ENCODE measurements around the gene KCNN3.

KCNN3 gene

DNA sequence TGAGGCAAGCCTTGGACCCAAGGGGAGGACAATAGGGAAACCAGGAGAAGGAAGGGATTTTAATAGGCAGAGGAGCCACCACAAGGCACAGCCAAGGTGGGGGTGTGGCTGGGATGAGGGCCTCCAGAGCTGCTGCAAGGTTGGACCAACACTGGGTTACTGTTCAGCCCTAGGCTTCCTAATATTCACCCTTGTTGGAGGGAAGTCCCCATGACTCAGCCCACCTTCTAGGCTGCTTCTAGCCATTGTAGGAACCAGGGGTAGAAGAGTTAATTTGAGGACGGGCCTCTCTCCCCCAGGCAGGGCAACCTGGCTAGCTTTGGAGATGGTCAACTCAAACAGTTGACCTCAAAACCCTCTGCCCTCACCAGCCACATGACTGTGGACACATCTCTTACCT, 59.5 kb downstream of the KCNN3 start:
- DNase-seq: no peak

DNA sequence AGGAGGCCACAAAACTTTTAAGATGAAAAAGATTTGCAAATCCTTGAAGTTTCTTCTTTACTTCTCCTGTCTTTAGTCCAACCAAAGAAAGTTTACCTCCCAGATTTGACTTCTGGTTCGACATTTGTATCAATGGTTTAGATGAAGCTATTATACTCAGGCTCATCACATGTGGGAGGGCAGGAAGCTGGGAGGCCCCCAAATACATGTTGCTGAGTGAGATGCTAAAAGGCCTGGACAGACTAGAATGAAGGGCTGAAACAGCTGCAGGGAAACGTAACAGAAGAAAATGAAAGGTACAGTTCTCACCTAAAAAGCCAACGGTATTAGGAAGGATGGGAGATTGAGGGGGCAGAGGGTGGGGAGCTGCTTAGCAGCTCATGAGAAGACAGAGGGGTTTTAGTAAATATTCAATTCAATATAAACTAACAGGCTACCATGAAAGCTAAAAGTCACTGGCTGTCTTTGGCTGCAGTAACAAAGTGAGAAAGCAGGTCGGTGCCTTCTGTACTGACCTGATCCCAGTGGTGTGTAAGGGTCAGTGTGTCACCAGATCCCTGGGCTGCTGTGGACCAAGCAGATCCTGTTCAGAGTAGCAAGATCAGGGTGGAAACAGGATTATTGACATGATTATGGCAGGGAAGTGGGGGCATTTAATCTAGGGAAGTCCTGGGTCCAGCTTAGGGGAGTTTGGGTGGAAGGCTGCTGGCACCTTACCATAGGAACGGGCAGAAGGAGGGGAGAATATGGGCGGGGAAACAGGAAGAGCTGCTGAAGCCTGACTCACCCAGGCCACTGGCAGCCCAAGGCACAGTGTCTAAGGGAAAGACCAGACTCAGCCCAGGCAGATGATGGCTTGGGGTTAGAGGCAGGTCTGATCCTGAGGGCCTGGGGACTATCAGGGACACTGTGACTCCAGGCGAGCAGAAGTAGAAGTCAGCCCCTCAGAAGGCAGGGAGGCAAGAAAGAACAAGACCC, 60.4 kb downstream of the KCNN3 start:
- DNase-seq: no peak

DNA sequence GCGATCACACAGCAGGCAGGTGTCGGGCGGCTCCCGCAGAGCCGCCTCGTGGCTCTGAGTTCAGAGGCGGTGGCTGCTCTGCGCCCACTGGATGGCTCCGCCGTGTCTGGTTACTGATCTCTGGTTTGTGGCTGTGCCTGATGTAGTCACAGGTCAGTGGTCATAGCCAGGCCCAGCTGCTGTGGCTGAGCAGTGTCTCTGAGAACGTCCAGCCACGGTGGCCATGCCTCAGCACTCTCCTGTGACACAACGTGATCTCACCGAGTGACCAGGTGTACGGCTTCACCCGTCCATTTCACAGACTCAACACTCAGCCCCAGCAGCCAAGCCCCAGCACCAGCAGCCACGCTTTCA, 61.2 kb downstream of the KCNN3 start:
- no peak for DNase-seq

DNA sequence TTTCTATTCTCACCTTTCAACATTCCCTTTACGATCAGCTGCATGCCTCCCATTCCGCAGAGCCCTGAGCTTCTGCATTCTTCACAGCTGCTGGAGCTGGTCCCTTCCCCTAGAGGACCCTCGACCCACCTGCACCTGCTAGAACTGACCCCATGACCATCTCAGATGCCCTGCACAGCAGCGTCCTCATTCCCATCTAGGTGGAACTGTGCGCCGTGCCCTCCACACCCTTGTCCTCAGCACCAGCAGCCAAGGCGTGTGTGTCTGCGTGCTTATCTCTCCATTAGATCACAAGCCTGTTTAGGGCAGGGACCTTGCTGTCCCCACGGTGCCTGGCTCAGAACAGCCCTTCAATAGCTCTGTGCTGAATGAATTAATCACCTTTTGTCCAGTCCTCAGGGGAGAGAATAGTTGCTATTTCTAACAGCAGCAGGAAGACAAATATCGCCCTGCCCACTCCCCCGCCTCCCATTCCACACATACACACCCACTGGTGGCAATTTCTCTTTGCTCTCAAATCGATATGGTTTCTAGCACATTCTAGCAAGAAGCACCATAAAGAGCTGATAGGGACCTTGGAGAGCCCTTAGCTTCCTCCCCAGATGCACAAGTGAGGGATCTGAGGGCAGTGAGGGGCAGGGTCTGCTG, 61.7 kb downstream of the KCNN3 start:
- DNase-seq: peak; percentile 69 to 83

DNA sequence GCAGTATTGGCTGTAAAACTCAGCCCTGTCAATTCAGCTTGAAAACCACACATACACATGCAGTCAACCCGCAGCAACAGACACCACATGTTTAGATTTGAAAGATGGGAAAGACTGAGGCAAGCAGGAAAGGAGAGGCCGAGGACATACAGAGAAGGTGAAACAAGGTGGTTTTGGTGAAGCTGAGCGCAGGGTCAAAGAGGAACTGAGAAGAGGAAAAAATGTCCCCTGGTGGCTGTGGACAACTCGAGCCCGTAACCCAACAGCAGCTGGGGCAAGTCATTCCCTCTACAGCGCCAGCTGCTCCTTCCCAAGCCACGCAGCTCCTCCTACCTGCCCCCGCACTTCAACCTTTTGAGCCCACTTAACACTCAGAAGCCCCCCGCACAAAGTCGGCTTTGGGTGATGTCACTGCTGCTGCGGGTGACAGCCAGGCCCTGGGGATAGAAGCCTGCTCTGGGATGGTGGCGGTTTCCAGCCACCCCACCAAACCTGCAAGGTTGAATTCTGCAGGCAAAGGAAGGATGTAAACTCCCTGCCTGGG, 63.0 kb downstream of the KCNN3 start:
- no peak for DNase-seq

DNA sequence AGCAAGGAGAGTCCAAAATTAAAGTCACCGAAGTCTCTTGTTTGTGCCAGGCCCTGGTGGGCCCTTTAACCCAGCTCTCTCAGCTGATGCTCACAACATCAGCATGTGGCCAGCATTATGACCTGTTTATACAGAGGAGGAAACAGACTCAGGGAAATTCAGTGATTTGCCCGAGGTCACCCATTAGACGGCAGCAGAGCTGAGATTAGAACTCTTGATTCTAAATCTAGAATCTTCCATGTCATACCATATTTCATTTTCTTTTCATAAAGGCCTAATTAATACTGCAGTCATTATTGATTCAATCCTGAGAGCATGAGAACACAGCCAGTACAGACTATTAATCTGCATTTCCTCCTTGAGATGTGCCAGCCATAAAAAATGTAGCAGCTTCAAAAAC, 63.7 kb downstream of the KCNN3 start:
- DNase-seq: no peak

DNA sequence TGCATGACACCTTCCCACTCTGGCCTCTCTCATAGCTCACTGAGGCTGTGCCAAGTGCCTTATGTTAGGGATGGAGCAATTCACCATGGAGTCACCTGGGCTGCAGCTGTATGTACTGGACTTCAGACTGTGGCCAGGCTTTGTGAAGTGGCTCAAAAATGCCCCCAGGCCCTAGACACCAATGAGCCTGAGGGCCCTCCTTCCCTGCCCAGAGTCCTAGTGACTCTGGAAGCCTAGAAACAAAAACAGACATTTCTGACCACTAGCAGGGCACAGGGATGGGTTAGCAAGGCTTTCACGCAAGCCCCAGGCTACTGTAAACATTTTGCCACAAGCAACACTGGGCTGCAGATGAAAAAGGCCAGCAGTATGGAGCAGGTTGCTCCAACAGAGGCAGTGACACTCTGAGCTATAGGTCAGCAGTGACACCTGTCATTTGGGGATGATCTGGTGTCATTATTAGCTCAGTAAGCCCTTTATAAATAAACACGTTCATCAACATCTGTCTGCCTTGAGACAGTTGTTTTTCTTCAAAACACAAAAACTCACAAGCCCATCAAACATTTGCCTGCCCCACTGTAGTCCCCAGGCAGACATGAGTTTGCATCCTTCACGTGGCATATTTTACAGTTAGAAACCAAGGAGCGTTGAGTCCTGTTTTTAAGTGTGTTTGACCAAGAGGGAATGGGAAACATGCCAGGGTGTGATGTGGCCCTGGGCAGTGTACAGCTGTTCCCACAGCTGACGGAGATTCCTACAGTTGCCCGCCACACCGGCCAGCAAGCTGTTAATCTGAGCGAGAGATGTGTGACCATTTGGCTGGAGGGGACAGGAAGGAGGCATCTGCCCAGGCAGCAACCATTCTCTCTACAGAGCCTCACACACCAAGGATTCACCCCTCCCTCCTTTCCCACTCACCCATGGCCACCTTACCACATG, 66.8 kb downstream of the KCNN3 start:
- DNase-seq: peak in 1 of 2 experiments; percentile 42

DNA sequence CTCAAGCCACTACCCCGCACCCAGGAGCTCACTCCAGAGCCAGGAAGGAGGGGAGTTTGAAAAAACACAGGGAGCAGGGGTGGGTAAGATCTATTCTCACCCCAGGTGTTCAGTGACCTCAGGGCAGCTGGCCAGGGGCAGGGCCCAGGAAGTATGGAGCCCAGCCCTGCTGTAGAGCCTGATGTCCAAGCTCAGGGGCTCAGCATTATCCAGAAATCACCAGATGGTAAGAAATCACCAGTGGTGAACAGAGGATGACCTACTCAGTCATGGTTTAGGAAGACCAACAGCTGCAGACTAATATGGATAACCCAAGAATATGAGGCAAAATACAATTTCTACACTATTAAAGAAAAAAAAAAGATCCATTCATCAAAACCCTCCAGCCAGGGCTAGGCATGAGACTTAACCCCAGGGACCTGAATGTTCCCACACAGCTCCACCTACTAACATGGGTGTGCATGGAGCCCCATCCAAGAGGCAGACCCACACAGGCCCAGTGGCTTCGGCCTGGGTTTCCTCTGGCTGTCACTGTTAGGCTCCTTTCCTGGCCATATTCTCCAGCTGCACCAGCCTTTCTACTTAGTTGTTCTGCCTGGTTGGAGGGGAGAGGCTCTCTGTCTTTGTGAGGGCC, 67.6 kb downstream of the KCNN3 start:
- no peak for DNase-seq

DNA sequence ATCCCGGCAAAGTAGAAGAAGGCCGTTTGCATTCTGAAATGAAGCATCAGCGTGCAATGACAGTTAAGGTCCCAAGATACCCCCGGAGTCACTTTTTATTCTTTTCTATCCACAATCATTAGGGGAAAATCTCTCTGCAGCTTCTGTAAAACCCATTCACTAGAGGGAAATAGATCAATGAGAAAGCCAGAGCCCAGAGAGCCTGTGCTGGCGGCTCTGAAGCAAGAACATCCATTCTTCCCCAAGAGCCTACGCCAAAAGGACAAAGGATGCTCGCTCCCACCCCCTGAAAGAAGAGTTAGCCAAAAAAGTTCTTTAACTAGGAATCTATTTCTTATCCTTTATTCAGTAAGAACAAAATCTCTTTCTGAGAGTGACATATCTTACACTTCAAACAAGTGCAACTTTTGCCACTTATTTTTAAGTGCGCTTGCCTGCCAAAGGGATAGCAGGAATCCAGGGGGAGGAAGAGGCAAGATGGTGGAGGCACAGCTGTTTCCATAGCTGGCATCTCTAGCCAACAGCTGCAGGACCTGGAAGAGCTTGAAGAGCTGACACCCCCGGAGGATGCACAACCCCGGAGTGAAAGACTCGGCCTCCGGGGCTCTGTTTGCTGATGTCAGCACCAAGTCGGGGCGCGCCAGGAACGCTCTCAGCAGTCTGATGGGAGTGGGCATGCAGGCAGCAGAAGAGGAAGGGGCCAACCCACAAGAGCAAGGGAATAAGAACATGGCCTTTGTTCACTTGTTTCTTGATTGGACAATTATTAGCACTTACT, 68.7 kb downstream of the KCNN3 start:
- DNase-seq: no peak

DNA sequence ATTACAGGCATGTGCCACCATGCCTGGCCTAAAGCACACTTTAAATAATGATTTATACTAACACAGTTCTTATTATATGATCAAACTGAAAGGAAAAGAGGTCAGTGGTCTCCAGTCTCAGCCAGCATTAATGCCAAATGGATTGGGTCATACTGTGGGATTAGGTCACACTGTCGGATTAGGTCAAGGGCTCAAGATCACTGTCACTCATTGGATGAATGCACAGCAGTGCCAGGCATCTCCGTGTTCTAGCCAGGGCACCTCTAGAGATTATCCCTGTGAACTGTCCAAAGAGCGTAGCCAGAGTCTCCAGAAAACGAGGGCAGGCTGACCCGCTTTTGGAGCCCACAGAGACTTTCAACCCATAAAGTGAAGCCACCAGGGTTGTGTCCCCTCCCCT, 70.9 kb downstream of the KCNN3 start:
- DNase-seq: no peak

DNA sequence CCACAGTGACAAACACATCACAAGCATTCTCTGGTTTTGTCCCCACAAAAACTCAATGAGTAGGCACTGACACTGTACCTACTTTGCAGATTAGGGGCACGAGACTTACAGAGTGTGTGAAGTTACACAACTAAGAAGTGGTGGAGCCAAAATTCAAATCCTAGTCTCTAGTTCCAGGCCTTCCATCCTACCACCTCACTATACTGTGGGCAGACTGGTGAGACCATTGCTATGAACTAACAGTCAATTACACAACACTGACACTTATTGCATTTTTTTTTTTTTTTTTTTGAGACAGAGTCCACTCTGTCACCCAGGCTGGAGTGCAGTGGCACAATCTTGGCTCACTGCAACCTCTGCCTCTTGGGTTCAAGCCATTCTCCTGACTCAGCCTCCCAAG, 71.4 kb downstream of the KCNN3 start:
- DNase-seq: no peak

DNA sequence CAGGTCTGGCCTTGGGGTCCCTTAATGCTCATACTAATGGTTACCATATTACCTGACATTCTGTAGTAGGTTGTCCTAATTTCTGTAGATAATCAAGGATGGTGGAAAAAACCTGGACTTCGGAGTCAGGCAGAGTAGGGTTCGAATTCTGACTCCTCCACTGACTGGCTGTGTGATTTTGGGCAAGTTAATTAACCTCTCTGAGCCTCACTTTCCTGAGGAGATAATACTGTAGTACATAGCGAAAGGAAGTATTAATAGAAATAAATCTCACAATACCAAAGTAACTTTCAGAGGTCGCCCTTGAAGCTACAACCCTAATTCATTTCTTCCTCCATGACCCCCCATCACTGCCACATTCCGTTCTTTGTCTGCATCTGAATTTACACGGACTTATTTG, 72.9 kb downstream of the KCNN3 start:
- no peak for DNase-seq

DNA sequence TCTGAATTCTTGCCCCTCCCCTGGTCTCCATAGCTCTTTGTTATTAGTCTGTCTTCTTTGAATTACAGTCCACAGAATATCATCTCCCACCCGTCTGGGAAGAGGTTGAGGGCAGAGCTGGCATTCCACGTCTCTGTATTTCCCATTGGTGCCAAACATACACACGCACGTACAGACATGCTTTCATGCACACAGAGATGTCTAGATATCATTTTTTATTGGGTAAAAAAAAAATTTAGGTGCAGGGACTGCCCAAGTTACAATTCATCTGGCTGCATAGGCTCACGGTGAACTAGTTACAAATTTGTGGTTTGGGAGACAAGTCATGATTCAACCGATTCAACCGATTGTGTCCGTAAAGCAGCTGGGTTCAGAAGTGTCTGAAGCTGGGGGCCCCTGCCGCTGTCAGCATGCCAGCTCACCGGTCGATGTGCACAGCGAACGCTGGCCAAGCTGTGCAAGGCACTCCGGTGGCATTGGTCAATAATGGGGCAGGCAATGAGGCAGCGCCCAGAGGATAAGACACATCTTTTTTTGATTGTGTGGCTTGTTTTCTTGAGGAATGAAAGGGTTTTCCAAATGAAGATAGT, 73.7 kb downstream of the KCNN3 start:
- no peak for DNase-seq

DNA sequence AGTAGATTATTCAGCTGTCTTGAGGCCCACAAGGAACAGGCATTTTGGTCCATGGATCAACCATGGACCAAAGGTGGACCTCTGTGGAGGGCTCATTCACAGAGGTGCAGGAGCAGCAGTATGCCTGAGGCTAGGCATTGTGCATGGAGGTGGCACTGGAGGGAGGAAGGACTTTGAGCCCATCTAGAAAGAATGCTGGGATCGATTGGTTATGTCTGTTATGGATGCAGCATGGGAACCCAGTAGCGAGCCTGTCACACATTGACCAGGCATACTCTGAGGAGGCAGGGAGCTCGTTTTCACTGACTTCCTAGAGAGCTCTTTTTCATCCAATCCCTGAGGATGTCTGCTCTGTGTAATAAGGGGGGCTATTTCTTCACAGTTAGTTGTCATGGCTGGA, 75.5 kb downstream of the KCNN3 start:
- no peak for DNase-seq

DNA sequence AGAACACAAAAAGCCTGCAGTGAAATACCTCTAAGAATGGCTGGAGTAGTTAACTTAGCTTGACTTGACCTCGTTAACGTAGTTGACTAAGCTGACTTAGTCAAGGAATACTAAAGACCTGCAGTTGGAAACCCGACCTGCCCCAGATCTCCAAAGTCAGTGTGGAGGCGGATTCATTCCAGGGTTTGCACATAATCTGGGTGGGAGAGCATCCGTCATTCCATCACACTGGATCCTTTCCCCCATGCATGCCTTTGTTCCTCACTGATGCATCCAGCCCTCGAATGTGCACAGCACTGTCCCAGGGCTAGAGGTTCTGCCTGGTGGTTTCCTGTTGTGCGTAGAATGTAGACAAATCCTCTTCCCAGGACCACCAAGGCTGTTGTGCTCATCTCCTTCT, 76.4 kb downstream of the KCNN3 start:
- no peak for DNase-seq

DNA sequence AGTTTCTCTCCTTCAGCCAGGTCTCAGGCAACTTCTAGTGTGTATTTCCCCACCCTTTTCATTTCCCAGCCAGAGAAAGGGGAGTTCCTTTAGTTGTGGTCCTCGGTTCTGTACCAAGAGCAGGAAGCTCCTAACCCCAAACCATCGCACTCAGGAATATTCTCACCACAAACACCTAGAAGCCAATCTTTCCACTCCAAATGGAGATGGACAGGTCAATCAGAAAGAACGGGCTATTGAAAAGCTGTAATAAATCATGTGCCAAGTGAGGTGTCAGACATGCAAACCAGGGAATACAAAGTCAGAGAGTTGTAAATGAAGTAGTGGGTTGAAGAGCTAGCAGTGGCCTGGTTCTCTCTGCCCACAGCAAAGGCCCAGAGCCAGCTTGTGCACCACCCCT, 77.2 kb downstream of the KCNN3 start:
- DNase-seq: no peak

DNA sequence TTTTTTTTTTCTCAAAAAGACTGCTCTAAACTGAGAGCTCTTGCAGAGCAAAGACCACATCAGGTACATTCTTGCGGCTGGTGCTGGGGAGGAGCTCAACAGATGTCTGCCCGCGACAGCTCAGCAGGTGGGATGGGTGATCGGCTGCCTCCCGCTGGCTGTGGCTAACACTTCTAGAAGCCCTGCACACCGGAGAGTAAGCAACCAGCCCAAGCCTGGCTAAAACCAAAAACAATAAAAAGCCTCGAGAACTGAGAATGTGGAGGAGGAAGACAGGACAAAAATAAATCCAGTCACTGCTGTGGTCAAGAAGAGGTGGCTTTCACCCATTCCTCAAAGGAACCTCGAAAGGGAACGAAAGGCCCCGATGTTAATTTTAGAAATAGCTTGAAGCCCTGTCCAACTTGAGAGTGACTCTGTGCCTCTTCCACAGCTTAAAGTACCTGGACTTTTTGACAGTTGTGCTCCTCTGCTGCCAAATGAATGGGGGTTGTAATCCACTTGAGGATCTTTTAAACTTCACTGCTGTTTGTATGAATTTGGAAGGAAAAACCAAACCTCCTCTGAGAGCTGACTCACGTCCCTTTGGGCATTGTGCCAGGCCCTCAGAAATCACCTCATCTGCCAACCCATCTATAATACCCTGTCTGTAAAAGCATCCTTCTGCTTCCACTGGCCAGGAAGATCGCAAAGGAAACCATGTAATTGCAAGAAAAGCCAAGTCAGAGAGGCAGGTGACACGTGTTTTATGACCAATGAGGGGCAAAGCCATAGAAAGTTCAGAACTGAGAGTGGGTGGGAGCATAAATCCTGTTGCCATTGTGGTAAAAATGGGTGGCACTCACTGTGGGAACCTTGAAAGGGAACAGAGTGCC, 78.6 kb downstream of the KCNN3 start:
- DNase-seq: peak; percentile 59 to 76

DNA sequence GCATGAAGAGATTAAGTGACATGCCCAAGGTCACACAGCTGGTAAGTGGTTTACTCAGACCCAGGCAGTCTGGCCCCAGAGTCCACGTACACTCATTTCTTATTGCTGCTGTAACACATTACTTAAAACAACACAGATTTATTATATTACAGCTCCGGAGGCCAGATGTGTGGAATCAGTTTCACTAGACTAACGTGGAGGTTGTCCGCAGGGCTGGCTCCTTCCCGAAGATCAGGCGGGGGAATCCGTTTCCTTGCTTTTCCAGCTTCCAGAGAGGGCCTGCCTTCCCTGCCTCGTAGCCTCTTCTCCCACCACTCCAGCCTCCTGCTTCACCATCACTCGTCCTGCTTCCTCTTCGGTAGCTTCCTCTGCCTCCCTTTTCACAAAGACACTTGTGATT, 81.2 kb downstream of the KCNN3 start:
- no peak for DNase-seq

DNA sequence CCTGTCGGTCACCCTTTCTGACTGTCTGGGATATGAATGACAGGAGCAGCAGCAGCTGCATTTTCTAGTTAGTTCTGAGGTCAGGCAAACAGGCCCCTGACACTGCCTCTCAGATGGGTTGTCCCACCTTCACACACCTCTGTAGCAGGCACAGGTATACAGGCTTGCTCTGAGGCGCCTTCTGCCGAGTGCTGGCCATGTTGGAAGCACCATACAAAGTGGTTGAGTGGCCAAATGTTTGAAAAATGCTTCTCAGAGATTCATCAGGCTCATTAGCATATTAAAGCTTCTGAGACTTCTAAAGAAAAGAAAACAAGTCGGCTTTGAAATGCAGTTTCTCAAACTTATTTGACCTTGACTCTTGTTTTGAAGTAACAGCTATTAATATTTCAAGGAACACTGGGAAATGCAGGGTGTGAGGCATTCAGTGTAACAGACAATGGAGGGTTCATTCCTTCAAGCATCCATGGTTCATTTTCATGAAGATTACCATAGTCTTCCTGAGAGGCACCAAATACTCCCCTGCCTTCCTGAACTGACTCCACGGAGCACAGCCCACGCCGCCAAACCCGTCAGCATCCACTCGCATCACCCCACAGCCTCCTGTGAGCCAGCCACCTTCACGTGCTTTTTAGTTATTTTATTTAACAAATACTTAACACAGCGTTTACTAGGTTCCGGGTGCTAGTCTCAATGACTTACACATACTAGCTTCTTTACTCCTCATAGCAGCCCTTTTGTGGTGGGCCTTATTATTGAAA, 81.8 kb downstream of the KCNN3 start:
- DNase-seq: no peak
